Measurements from ENCODE around the gene SEMA3G.

The SEMA3G gene

DNA sequence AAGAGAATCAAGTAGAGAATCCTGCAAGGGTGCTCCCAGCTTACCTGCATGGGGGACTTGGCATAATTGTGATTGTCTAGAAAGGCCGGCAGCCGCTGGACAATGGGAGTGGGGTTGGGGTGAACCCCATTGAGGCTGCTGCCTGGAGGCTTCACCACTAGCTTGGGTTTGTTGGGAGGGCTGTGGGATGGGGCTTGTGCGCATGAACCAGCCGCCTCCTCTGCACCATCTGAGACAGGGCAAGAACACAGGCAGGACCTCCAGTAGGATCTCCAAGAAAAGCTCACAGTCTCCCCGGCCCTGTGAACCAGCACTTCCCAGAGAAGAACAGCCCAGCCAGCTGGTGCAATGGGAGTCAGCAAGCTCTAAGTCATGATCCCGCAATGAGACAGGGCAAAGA lies 39.8 kb downstream of the SEMA3G start:
- no peak for DNase-seq (ENCODE audit: low read depth, low spot score)
- Histone ChIP-seq H3K36me3 (ENCODE audit: insufficient read depth, insufficient read length, low read length) (peaks cover 89% of the 10 kb centered on the region), H3K9ac (ENCODE audit: insufficient read length, low read depth) (no peak overlapping the region), H3K9me3 (ENCODE audit: insufficient read depth, low read length) (no peaks in the 10 kb centered on the region), H3K4me1 (ENCODE audit: insufficient read depth, insufficient read length) (peaks cover 4% of the 10 kb centered on the region), H3K27me3 (ENCODE audit: insufficient read depth, insufficient read length) (no peaks in the 10 kb centered on the region), H3K4me3 (ENCODE audit: insufficient read length, low read depth) (no peak overlapping the region)
- no peak for TF ChIP-seq ZNF274 (IDR thresholded peaks at IDR 0.05; ENCODE audit: low read depth, low read length)
- no peak for TF ChIP-seq YY1 (IDR thresholded peaks at IDR 0.05; ENCODE audit: insufficient read depth, insufficient read length)

DNA sequence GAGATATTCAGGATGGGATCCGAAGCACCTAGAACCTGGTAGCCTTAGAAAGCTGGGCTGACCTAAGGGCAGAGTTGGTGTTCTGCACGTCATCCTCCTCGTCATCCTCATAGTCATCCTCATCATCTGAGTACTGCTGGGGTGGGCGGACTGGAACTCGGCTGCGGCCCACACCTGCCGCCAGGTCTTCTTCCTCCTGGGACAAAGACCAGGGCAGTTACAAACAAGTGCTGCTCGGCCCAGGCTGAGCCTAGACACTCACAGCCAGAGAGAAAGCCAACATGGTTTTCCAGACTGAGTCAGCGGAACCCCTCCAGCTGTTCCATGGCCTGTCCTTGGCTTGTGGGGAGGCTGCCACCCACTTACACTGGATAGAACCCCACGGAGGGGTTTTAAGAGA lies 40.5 kb downstream of the SEMA3G start:
- no peaks in the 10 kb centered on the region for H3K27me3 ChIP-seq (ENCODE audit: insufficient read depth, insufficient read length)
- H3K9me3 ChIP-seq (ENCODE audit: insufficient read depth, low read length): no peaks in the 10 kb centered on the region
- no peak overlapping the region for H3K9ac ChIP-seq (ENCODE audit: insufficient read length, low read depth)
- no peak for TF ChIP-seq YY1 (IDR thresholded peaks at IDR 0.05; ENCODE audit: insufficient read depth, insufficient read length)
- H3K4me3 ChIP-seq (ENCODE audit: insufficient read length, low read depth): no peak overlapping the region
- H3K36me3 ChIP-seq (ENCODE audit: insufficient read depth, insufficient read length, low read length): peaks cover 95% of the 10 kb centered on the region
- no peak for DNase-seq (ENCODE audit: low read depth, low spot score)
- peaks cover 4% of the 10 kb centered on the region for H3K4me1 ChIP-seq (ENCODE audit: insufficient read depth, insufficient read length)

DNA sequence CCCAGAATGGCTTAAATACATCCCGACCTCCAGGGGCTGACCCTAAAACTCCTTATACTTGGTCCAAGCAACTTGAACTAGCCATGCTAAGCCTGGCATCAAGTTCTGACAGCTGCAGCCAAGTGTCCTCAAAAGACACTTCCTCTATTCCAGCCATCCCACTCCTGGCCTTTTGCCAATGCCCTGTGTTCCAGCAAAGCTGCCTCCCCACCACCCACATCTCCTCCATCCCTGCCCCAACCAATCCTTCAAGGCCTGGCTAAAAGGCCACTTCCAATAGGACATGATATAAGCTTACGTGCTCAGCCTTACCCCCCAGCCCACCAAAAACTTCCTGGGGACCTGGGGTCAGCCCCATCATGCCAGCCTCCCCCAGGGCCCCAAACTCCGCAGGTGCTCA lies 40.9 kb downstream of the SEMA3G start:
- no peak for DNase-seq (ENCODE audit: low read depth, low spot score)
- Histone ChIP-seq H3K4me3 (ENCODE audit: insufficient read length, low read depth) (no peak overlapping the region), H3K9ac (ENCODE audit: insufficient read length, low read depth) (no peak overlapping the region), H3K27me3 (ENCODE audit: insufficient read depth, insufficient read length) (no peaks in the 10 kb centered on the region), H3K4me1 (ENCODE audit: insufficient read depth, insufficient read length) (peaks cover 2% of the 10 kb centered on the region), H3K9me3 (ENCODE audit: insufficient read depth, low read length) (no peaks in the 10 kb centered on the region), H3K36me3 (ENCODE audit: insufficient read depth, insufficient read length, low read length) (peaks cover 100% of the 10 kb centered on the region)
- TF ChIP-seq YY1 (IDR thresholded peaks at IDR 0.05; ENCODE audit: insufficient read depth, insufficient read length): no peak
- TF ChIP-seq SUZ12 (IDR thresholded peaks at IDR 0.05; ENCODE audit: extremely low read depth, insufficient read depth, insufficient read length): no peak
- no peak for TF ChIP-seq ZNF274 (IDR thresholded peaks at IDR 0.05; ENCODE audit: low read depth, low read length)

DNA sequence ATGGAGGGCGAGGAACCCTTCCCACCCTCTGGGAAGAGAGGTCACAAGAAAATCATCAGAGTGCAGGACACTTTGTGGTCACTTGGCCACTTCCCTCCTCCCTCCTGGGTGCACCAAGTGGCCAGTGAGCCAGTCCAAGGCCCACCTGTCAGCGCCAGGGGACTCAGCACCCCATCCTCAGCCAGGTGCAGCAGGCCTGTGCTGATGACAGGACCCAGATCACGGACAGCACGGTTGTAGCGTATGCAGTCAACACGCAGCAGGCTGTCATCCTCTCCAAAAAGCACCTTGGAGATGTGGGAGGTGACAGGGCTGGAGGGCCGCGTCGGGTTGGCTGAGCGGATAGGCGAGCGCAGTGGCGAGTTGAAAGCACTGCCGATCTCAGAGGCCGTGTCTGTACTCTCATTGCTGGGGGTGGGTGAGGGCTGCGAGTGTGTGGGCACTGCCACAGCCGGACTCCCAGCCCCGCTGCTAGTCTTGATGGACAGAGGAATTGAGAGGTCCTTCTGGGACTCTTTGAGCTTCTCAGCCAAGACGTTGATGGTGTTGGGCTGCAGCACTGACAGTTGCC lies 41.5 kb downstream of the SEMA3G start:
- no peaks in the 10 kb centered on the region for H3K27me3 ChIP-seq (ENCODE audit: insufficient read depth, insufficient read length)
- TF ChIP-seq YY1 (IDR thresholded peaks at IDR 0.05; ENCODE audit: insufficient read depth, insufficient read length): no peak
- TF ChIP-seq ZNF274 (IDR thresholded peaks at IDR 0.05; ENCODE audit: low read depth, low read length): no peak
- no peak for TF ChIP-seq SUZ12 (IDR thresholded peaks at IDR 0.05; ENCODE audit: extremely low read depth, insufficient read depth, insufficient read length)
- peaks cover 96% of the 10 kb centered on the region for H3K36me3 ChIP-seq (ENCODE audit: insufficient read depth, insufficient read length, low read length)
- H3K9me3 ChIP-seq (ENCODE audit: insufficient read depth, low read length): no peaks in the 10 kb centered on the region
- no peak overlapping the region for H3K4me3 ChIP-seq (ENCODE audit: insufficient read length, low read depth)
- no peaks in the 10 kb centered on the region for H3K4me1 ChIP-seq (ENCODE audit: insufficient read depth, insufficient read length)
- no peak for DNase-seq (ENCODE audit: low read depth, low spot score)
- H3K9ac ChIP-seq (ENCODE audit: insufficient read length, low read depth): no peak overlapping the region

DNA sequence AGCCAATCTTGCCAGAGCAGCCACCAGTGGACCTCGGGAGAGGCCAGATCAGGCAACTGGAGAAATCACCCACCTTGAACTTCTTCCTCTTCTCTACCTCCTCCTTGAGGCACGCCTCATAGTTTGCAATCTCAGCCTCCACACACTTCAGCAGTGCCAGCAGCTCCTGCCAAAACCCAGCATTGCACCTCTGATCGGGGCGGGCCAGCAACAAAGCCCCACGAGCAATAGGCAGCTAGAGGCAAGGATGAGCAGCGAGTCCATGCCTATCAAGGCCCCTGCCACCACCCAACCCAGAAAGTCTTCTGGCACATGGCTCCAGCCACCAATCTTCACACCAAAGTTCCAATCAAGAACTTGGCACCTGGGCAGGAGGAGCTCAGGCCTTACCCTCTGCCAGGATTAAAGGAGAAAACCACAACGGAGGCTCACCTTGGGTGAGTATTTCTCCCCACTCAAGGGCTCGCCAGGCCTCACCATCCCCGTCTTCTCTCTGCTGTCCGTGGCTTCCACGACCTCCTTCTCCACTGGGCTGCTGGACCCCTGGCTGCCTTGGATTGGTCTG lies 42.1 kb downstream of the SEMA3G start:
- Histone ChIP-seq H3K4me1 (ENCODE audit: insufficient read depth, insufficient read length) (no peaks in the 10 kb centered on the region), H3K4me3 (ENCODE audit: insufficient read length, low read depth) (no peak overlapping the region), H3K9me3 (ENCODE audit: insufficient read depth, low read length) (no peaks in the 10 kb centered on the region), H3K36me3 (ENCODE audit: insufficient read depth, insufficient read length, low read length) (peaks cover 90% of the 10 kb centered on the region), H3K9ac (ENCODE audit: insufficient read length, low read depth) (no peak overlapping the region), H3K27me3 (ENCODE audit: insufficient read depth, insufficient read length) (no peaks in the 10 kb centered on the region)
- no peak for TF ChIP-seq ZNF274 (IDR thresholded peaks at IDR 0.05; ENCODE audit: low read depth, low read length)
- TF ChIP-seq YY1 (IDR thresholded peaks at IDR 0.05; ENCODE audit: insufficient read depth, insufficient read length): no peak
- TF ChIP-seq SUZ12 (IDR thresholded peaks at IDR 0.05; ENCODE audit: extremely low read depth, insufficient read depth, insufficient read length): no peak
- no peak for DNase-seq (ENCODE audit: low read depth, low spot score)

DNA sequence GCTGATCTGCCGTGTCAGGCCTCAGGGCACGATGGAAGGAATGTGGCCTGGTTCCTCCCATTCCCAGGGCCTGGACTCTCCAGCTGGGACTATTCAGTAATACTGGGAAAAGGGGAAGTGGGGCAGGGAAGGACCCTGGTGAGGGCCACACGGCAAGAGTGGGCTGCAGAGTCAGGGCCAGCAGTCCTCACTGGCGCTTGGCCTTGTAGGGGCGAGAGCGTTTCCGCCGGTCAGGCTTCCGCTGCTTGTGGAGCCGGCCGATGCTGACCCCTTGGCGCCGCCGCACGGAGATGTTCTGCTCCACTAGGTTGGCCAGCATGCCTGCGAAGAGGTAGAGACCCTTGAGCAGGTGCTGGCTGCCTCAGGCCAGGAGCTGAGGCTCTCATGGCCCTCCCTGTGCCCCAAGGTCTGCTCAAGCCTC lies 42.8 kb downstream of the SEMA3G start:
- no peaks in the 10 kb centered on the region for H3K27me3 ChIP-seq (ENCODE audit: insufficient read depth, insufficient read length)
- peaks cover 83% of the 10 kb centered on the region for H3K36me3 ChIP-seq (ENCODE audit: insufficient read depth, insufficient read length, low read length)
- no peak overlapping the region for H3K9ac ChIP-seq (ENCODE audit: insufficient read length, low read depth)
- H3K4me3 ChIP-seq (ENCODE audit: insufficient read length, low read depth): no peak overlapping the region
- no peaks in the 10 kb centered on the region for H3K9me3 ChIP-seq (ENCODE audit: insufficient read depth, low read length)
- DNase-seq (ENCODE audit: low read depth, low spot score): no peak
- no peaks in the 10 kb centered on the region for H3K4me1 ChIP-seq (ENCODE audit: insufficient read depth, insufficient read length)
- TF ChIP-seq ZNF274 (IDR thresholded peaks at IDR 0.05; ENCODE audit: low read depth, low read length) (no peak), YY1 (IDR thresholded peaks at IDR 0.05; ENCODE audit: insufficient read depth, insufficient read length) (no peak), SUZ12 (IDR thresholded peaks at IDR 0.05; ENCODE audit: extremely low read depth, insufficient read depth, insufficient read length) (no peak)

DNA sequence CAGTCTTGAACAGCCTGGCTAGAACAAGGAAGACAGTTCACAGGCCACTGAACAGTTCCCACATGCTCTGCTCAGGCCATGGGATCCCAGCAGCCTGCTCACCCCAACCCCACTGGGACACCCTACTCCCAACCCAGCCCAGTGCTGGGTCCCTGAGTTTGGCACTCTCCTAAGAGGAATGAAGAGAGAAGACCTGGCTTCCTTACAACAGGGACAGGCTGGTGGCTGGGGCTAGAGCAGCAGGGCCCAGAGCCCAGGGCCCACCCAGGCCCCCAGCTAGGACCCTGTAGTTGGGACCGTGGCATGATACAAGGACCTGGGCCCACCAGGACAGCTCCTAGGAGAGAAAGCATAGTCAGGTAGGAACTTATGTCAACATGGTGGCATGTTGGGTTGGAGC lies 43.4 kb downstream of the SEMA3G start:
- no peak for DNase-seq (ENCODE audit: low read depth, low spot score)
- H3K4me1 ChIP-seq (ENCODE audit: insufficient read depth, insufficient read length): no peaks in the 10 kb centered on the region
- H3K9ac ChIP-seq (ENCODE audit: insufficient read length, low read depth): no peak overlapping the region
- no peak for TF ChIP-seq YY1 (IDR thresholded peaks at IDR 0.05; ENCODE audit: insufficient read depth, insufficient read length)
- no peak for TF ChIP-seq ZNF274 (IDR thresholded peaks at IDR 0.05; ENCODE audit: low read depth, low read length)
- no peak for TF ChIP-seq SUZ12 (IDR thresholded peaks at IDR 0.05; ENCODE audit: extremely low read depth, insufficient read depth, insufficient read length)
- H3K9me3 ChIP-seq (ENCODE audit: insufficient read depth, low read length): no peaks in the 10 kb centered on the region
- H3K4me3 ChIP-seq (ENCODE audit: insufficient read length, low read depth): no peak overlapping the region
- no peaks in the 10 kb centered on the region for H3K27me3 ChIP-seq (ENCODE audit: insufficient read depth, insufficient read length)
- peaks cover 78% of the 10 kb centered on the region for H3K36me3 ChIP-seq (ENCODE audit: insufficient read depth, insufficient read length, low read length)
